MV-4-11 (cell line): ENCODE data around the gene CGB5.

ENCODE experiments used
- DNase-seq: peaks from one replicate; lab custom pipeline; 2025; lab: John Stamatoyannopoulos, UW

Gene CGB5

DNA sequence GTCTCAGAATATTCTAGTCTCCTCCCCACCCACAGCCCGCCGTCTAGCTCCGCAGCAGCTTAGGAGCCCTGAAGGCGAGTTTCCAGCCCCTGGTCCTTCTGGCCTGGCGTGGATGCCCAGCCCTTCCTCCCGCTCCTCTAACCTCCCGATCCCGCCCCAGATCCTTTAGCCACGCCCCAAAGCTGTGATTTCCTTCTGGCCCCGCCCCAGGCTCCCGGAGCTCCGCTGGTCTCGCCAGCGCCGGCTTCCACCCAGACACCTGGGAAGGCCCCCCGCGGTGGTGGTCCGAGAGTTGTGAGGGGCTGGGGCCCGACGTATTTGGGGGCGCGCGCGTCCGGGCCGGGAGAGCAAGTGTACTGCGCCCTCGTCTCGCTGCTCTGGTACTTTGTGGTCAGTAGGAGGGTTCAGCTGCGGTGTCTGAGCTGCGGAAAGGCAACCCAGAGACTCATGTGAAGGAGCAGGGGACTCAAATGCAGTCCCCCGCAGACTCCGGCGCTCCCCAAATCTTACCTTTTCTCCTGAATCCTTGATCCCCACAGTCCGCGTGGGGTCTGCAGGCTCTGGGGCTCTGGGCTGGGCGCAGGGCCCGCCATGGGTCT is 14.1 kb downstream of the CGB5 start, which contains the start of gene CGB7:
TSS of gene CGB7 (minus strand) at position 114 of the 599 bp plus-strand sequence. CDS start 2,374 bp downstream, outside the sequence.
- DNase-seq, result no peak

DNA sequence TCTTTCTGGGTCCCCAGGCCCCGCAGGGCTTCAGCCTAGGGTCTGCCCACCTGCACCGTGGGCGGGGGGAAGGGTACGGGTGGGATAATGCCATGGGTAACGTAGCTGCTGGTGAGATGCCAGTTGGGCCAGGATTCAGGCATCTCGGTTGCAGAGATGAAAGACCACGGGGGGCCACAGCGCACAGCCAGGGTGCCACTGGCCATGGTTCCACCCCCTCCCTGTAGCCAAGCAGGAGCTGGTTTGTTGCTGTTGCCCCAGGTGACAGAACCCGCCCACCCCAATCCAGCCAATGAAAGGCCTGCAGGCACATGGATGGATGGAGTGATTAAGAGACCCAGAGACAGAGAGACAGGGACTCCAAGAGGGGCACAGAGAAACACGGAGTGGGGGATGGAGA is 14.9 kb downstream of the CGB5 start:
- no peak for DNase-seq

DNA sequence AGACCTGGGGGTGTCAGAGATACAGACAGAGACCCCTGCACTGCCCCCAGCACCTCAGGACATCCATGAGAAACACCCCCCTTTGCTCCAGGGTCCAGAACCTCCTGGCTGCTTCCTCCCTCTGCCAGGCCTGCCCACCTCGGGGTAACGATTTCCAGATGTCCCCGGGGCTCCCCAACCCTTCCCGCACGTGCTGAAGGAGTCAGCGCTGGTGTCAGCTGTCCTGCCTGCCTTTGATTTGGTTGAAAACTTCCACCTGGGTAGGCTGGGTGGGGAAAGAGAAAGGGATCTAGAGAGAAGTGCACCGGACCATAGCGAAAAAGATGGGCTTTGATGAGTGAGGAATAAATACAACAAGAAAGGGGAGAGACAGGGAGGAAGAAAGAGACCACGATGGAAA is 15.4 kb downstream of the CGB5 start:
- no peak for DNase-seq

DNA sequence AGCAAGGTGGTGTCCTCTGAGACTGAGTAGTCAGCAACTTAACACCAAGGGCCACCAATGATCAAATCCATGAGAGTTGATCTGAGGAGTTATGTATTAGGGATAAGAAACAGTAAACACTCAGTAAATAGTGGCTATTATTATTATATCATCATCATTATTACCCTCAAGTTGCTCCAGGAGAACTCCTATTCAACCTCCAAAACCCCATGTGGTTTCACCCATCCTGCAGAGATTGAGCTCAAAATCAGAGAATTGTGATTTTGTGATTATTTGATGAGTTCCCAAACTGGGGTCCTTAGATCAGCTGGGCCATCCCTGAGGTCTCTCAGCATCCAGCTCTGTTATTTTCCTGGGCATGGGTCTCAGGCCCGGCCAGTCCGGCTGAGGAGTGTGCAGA is 17.4 kb downstream of the CGB5 start:
- DNase-seq, result no peak

DNA sequence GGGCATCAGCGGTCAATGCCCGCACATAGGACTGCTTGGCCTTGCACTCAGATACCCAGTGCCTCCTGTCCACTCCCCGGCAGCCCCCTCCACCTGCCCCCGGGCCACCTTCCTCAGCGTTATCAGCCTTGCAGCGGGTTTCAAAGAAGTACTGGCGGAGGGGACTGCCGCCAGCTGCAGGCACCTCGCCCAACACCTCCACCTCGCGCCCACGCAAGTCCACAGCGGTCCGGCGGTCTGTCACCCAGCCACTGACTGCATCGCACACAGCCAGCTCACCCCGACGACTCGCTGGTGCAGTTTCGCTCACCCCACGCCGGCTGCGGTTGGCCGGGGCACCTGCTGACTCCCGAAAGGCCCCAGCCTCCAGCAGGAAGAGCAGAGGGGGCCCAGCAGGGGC is 17.8 kb downstream of the CGB5 start:
- no peak for DNase-seq

DNA sequence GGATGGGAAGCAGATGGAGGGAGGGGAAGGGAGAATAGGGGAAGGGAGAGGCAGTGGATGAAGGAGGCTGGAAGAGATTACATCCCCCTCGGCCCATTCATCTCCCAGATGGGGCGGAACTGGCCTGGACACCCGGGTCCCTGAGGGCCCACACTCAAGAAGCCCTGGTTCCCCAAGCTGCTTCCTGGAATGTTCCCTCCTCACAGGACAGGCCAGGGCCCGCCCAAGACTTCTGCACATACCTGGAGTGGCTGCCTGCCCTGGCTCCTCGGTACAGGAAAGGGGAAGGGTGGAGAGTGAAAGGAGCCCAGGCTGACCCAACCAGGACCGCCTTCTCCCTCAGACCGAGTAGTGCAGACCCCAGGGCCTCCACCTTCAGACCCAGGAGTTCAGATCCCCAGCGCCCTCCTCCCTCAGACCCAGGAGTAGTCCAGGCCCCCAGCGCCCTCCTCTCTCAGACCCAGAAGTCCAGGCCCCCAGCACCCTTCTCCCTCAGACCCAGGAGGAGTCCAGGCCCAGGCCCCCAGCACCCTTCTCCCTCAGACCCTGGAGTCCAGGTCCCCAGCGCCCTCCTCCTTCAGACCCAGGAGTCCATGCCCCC is 20.5 kb downstream of the CGB5 start:
- DNase-seq, result no peak

DNA sequence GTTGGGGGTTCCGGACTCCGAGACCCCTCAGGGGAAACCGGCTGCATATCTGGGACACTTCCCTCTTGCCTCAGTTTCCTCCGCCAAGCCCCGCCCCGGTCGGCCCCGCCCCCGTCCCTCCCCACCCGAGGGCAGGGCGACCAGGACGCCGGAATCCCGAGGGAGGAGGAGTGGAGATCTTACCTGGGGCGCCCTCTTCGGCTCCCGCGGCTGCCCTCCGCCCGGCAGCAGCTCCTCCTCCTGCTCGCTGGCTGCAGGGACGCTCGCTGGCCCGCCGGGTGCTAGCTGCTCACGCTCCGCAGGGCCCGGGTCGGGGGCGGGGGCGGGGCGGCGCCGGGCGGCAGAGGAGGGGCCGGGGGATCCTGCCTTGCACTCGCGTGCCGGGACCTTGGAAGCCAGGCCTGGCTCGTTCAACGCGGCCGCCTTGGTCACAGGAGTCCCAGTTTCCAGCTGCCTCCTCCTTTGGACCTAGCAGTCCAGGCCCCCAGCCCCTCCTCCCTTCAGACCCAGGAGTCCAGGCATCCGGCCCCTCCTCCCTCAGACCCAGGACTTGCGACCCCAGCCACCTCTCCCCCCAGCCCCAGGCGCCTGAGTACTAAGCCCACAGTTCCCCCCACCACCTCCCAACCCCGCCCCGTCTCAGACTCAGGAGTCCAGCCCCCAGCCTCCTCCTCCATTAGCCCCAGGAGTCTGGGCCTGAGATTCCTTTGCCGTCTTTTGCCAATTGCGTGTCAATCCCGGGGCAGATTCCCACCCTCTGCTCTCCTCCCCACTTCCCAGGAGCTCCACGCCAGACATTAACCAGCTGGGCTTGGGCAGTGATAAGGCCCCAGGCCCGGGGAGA is 21.3 kb downstream of the CGB5 start, which contains the start of gene NTF4:
TSS of gene NTF4 (minus strand) at position 51 of the 844 bp plus-strand sequence. CDS start 2,821 bp downstream, outside the sequence.
- DNase-seq, result no peak

DNA sequence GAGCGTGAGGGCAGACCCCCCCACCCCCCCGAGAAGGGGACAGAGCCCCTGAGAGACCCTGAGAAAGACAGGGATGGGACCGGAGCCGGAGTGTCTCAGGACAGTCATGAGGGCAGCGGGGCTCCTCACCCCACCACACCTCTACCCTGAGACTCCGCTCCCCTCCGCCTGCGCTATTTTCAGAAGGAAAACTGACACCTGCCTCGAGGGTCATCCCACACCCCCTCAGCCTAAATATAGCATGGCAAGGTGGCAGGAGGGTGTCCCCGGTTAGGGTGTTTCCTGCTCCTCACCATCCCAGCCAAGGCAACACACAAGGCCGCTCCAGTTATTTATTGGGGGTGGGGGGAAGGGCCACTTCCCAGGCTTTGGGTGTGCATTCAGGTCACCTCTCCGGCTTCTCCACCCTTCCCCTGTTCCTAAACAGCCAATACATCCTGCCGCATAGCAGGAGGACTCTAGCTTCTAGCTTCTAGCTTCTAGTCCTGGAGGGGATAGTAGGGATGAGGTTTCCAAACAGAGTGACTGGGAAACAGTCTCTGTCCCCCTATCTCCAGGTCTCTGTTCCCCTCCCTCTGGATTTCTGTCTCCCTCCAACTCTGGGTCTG is 22.4 kb downstream of the CGB5 start:
- DNase-seq, result no peak

DNA sequence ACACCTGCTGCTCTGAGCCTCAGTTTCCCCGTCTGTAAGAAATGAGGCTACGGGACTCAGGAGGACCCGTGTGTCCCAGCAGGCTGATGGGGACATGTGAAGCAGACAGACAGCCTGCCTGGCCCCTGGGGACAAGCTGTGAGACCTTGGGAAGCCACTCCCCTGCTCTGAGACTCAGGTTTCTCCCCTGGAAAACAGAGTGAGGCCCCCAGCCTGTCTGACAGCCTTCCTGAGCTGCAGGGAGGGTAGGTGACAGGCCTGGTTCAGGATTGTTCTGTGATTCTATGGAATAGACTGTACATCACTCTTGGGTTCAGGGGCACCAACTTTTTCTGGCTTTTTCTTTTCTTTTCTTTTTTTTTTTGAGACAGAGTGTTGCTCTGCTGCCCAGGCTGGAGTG is 23.9 kb downstream of the CGB5 start:
- DNase-seq, result no peak

DNA sequence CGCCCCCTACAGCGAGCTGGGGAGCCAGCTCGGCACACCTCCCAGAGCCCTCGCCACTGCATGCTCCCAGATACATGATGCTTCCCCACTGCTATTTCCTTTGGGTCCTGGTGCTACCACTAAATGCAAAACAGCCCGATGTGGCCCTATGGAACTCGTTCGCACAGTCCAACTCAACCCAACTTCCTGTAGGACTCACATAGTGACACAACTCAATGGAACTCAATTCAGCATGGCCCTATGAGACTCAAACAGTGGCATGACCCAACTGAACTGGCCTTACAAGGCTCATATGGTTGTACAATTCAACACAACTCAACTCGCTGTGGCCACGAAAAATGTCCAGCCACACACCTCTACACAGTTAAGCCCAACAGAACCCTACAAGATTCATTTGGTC is 25.4 kb downstream of the CGB5 start:
- no peak for DNase-seq

DNA sequence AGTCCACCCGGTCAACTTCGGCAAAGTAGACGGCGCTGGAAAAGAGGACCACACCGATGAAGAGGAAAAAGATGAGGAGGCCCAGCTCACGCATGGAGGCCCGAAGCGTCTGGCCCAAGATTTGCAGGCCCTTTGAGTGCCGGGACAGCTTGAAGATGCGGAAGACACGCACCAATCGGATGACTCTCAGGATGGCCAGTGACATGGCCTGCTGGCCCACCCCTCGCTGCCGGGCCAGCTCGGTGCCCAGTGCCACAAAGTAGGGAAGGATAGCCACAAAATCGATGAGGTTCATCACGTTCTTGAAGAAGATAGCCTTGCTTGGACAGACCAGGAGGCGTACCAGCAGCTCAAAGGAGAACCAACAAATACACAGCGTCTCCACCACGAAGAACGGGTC is 26.8 kb downstream of the CGB5 start:
- no peak for DNase-seq

DNA sequence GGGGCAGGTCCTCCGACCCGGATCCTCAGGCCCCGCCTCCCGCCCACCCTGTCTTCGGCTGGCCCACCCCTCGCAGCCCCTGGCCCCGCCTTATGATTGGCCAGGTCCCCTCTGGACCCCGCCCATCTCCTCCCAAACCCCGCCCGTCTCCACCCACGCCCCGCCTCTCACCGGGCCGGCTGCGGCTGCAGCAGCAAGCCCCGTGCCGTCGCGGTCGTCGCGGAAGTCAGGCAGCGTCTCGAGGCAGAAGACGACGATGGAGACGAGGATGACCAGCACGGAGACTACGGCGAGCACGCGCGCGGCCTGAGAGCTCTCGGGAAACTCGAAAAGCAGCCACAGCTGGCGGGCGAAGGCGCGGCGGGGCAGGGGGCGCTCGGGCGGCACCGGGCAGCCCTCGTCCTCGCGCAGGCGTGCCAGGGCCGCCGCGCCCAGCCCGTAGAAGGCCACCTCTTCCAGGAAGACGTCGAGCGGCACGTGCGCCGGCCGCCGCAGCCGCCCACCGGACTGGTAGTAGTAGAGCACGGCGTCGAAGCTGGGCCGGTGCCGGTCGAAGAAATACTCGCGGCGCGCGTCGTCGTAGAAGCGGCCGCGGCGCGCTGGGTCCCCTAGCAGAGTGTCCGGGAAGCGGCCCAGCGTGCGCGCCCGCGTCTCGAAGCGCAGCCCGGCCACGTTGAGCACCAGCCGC is 28.4 kb downstream of the CGB5 start:
- no peak for DNase-seq

DNA sequence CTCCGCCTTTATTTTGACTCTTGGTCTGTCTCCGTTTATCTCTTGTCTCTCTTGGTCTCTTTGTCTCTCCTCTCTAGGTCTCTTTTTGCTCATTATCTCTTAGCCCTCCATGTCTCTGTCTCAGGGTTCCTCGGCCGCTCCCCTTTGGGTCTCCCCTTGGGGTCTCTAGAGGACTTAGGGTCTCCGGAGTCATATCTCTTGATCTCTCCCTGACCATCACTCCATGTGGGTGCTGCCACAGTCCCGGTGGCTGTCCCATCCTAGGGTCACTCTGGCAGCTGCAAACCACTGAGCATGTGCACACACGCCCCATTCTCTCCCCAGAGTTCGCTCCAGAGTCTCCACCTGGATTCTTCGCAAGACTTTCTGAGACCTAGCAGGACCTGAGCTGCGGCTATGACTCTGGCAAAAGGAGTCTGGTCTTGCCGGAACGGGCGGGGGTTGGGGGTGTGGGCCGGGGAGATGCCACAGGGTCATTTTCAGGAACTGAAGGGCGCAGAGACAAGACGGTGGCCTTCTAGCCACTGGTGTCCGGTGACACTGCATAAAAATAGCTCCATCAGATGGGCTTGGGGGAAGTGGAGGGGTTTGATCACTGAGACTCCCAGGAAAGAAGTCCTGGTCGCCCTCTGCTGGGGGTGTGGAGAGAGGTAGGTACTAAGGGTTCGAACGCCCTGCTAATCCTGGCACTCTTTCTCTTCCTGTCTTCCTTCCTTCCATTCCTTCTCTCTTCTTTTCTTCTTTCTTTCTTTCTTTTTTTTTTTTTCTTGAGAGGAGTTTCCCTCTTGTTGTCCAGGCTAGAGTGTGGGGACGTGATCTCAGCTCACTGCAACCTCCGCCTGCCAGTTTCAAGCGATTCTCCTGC is 30.1 kb downstream of the CGB5 start:
- DNase-seq, result peak; percentile 67

DNA sequence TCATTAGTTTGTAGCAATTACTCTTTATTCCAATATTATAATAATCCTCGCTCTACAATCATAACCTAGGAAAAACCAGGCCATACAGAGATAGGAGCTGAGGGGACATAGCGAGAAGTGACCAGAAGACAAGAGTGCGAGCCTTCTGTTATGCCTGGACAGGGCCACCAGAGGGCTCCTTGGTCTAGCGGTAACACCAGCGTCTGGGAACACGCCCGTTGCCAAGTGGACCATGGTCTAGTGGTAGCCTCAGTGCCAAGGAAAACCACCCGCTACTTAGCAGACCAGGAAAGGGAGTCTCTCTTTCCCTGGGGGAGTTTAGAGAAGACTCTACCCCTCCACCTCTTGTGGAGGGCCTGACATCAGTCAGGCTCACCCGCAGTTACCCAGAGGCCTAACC is 31.2 kb downstream of the CGB5 start:
- DNase-seq, result peak; percentile 34

DNA sequence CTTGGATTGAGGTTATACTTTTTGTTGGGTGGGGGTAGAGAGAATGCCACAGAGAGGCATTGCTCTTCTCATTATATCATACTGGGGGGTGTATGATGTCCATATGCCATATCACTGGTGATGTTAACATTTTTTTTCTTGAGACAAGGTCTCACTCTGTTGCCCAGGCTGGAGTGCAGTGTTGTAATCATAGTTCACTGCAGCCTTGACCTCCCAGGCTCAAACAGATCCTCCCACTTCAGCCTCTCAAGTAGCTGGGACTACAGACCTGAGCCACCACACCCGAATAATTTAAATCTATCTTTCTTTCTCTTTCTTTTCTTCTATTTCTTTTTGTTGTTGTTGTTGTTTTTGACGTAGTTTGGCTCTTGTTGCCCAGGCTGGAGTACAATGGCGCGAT is 36.7 kb downstream of the CGB5 start:
- no peak for DNase-seq

DNA sequence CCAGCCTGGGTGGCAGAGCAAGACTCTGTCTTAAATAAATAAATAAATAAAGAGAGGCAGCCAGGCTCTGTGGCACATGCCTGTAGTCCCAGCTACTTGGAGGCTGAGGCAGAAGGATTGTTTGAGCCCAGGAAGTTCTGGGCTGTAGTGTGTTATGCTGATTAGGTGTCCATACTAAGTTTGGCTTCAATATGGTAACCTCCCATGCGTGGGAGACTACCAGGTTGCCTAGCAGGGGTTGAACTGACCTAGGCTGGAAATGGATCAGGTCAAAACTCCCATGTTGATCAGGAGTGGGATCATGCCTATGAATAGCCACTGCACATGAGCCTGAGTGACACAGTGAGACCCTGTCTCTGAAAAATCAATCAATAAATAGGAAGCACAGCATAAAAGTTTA is 37.6 kb downstream of the CGB5 start:
- peak; percentile 32 for DNase-seq

DNA sequence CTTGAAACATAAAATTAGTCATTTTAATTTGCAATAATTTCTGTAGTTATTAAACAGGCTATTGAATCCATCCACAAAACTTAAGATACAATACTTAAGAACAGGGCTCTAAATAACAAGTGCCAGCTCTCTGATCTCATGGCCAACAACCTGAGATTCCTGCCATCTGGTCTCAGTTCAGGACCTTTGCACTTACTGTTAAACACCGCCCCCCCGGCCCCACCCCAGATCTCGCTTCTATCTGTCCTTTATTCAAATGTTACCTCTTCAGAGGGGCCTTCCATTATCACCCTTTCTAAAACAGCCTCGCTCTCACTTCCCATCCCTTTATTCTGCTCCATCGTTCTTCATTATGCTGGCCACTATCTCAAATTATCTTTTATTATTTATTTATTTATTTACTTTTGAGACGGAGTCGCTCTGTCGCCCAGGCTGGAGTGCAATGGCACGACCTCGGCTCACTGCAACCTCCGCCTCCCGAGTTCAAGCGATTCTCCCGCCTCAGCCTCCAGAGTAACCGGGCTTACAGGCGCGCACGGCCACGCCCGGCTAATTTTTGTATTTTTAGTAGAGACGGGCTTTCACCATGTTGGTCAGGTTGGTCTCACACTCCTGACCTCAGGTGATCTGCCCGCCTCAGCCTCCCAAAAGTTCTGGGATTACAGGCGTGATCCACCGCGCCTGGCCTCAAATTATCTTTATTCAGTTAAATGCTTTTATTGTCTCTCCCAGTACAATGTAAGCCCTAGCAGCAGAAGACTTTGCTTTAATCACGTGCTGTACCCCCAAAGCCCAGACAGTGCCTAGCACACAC is 40.8 kb downstream of the CGB5 start:
- DNase-seq, result no peak

DNA sequence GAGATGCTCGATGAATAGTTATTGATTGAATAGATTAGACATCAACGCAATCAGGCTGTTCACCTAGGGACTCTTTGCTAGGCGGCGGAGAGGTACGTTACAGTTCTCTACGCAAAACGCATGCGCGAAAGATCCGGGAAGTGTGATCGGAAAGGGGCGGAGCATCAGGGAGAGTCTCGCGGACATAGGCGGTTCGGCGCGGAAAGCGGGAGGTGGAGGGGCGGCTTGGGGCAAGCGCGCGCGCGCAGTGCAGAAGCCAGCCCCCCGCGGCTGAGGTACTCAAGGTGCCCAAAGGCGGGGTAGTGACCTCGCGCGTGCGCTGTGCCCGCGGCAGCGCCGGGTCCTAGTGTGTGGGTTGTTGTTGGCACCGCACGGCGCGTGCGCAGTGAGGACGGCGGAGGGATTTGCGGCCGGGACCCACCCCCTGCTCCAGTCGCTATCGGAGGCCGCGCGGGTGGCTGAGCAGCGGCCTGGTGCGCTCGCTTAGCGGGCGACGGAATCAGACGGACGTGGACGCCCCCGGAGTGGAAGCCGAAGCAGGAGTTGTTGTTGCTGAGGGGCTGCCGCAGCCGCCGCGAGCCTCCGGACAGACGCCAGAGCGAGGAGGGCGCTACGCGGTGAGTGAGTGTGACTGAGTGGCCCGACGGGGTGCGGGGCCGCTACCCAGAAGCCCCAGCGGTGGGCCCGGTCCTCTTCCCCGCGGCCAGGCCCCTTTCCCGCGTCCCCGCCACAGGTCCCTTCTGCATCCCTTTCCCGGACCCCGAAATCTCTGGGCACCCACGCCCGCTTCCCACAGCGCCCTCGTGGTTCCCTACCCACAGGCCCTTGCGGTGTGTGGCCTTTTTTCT is 41.6 kb downstream of the CGB5 start, which contains the start of gene SNRNP70:
TSS of gene SNRNP70 (plus strand) at position 432 of the 848 bp plus-strand sequence. CDS start 964 bp downstream, outside the sequence.
- peak; percentile 99 for DNase-seq

DNA sequence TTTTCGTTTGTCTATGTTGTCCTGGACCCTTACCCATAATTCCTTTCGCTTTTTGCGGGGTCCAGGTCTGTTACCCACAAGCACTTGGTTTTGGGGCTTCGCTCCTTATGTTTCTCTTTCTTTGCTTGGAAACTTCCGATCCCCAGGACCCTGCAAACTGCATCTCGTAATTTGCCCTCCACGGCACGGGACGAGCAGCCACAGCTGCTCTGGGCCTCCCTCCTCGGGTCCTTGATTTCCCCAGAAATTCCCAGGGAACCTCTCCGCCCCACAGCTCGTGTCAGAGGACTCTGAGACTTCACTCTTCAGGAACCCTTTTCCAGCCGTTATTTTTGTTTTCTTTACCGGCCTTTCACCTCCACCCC is 42.2 kb downstream of the CGB5 start:
- no peak for DNase-seq
